Activated T-cell treated with anti-CD3 and anti-CD28 coated beads, Interleukin-2, amount 50 U/mL, for 24 hours (primary cell): ENCODE results near the gene NPAS2.
A peak's percentile ranks its signal among the peaks of the same experiment; 100 is the strongest.

ENCODE experiments used
- DNase-seq: peaks from one replicate; pipeline ENCODE4 v3.0.0-alpha.2; 2020
- H3K27ac Mint-ChIP-seq: 2 replicates; pipeline ENCODE4 v1.8.0; 2020; ENCODE audit warnings: mild to moderate bottlenecking, mixed read lengths
- H3K27me3 Mint-ChIP-seq: 2 replicates; pipeline ENCODE4 v1.8.0; 2020; ENCODE audit warnings: mixed read lengths
- H3K36me3 Mint-ChIP-seq: 2 replicates; pipeline ENCODE4 v1.8.0; 2020; ENCODE audit warnings: low read depth, mixed read lengths
- H3K4me1 Mint-ChIP-seq: 2 replicates; pipeline ENCODE4 v1.8.0; 2020; ENCODE audit warnings: low read depth, mixed read lengths
- H3K4me3 Mint-ChIP-seq: 2 replicates; pipeline ENCODE4 v1.8.0; 2020; ENCODE audit warnings: mild to moderate bottlenecking, moderate library complexity, mixed read lengths
- H3K9me3 Mint-ChIP-seq: 2 replicates; pipeline ENCODE4 v1.8.0; 2020; ENCODE audit warnings: mixed read lengths

The NPAS2 gene

DNA sequence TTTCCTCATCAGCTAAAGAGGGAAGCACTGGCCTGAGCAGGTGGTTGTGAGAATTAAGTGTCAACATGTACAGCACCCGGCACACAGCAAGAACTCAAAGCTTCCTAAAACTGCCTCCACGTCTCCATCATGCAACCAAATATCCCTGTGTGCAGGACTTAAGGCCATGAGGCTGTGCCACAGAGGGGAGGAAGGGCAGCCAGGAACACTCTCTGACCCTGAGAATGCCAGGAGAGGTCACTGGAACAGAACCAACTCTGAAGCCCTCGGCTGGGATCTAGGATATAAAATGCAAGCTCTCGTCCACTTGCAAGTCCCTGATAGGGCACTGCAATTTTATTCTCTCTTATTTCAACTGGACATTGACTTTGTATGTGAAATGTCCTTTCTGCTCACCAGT lies 12.2 kb upstream of the NPAS2 start:
- H3K36me3 Mint-ChIP-seq: no peaks in the 10 kb centered on the region
- H3K9me3 Mint-ChIP-seq: no peaks in the 10 kb centered on the region
- DNase-seq: no peak
- H3K4me1 Mint-ChIP-seq: peaks cover 13% of the 10 kb centered on the region
- H3K4me3 Mint-ChIP-seq: no peak overlapping the region
- no peak overlapping the region for H3K27ac Mint-ChIP-seq
- H3K27me3 Mint-ChIP-seq: no peaks in the 10 kb centered on the region

DNA sequence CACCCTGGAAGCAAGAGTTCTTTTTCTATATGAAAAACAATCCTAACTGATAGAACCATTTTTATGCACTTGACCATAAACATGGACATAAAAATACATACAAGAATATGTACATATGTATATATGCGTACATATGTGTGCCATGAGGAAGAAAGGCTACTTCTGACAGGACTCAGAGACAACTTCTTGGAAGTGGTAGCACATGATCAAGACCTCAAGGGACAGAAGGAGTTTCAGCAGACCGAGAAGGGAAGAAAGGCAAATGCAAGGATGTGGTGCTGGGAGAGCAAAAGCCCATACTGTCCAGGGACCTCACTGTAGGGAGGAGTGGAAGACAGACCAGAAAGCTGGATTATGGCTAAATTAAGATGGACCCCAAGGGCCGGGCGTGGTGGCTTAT lies 11.4 kb upstream of the NPAS2 start:
- H3K9me3 Mint-ChIP-seq: no peaks in the 10 kb centered on the region
- DNase-seq: no peak
- no peak overlapping the region for H3K27ac Mint-ChIP-seq
- no peaks in the 10 kb centered on the region for H3K36me3 Mint-ChIP-seq
- peaks cover 21% of the 10 kb centered on the region for H3K4me1 Mint-ChIP-seq
- no peak overlapping the region for H3K4me3 Mint-ChIP-seq
- H3K27me3 Mint-ChIP-seq: no peaks in the 10 kb centered on the region

- H3K36me3 Mint-ChIP-seq: no peaks in the 10 kb centered on the region
- H3K9me3 Mint-ChIP-seq: no peaks in the 10 kb centered on the region
- DNase-seq: no peak
- H3K4me3 Mint-ChIP-seq: no peak overlapping the region
- no peak overlapping the region for H3K27ac Mint-ChIP-seq
- H3K27me3 Mint-ChIP-seq: no peaks in the 10 kb centered on the region
- H3K4me1 Mint-ChIP-seq: peaks cover 31% of the 10 kb centered on the region
Measured at GRCh38 chr2:100809506-100809905, 10.4 kb upstream of the NPAS2 start.

- no peaks in the 10 kb centered on the region for H3K9me3 Mint-ChIP-seq
- no peaks in the 10 kb centered on the region for H3K27me3 Mint-ChIP-seq
- no peak overlapping the region for H3K4me3 Mint-ChIP-seq
- H3K36me3 Mint-ChIP-seq: no peaks in the 10 kb centered on the region
- no peak overlapping the region for H3K27ac Mint-ChIP-seq
- no peak for DNase-seq
- peaks cover 36% of the 10 kb centered on the region for H3K4me1 Mint-ChIP-seq
Measured at GRCh38 chr2:100810603-100811145, 9.3 kb upstream of the NPAS2 start.

DNA sequence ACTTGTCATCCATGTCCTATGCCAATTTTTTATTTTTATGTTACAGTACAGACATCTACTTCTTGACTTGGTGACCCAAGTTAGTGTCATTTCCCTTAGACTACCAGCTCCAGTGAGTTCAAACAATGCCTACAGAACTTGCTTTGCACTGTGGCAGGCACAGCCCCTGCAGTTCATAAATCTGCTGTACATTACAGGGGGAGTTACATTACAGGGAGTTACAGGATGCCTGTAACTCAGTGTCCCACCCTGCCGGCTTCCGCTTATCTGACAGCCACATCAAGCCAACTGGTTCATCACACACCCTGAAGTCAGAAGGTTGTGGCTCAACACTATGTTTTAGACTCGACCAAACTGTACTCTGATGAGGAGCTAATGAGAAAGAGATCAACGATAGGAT lies 7.8 kb upstream of the NPAS2 start:
- no peak overlapping the region for H3K4me3 Mint-ChIP-seq
- DNase-seq: peak; percentile 46
- H3K27me3 Mint-ChIP-seq: no peaks in the 10 kb centered on the region
- peak overlapping the region; percentile 9 for H3K27ac Mint-ChIP-seq
- H3K4me1 Mint-ChIP-seq: peaks cover 36% of the 10 kb centered on the region
- H3K9me3 Mint-ChIP-seq: no peaks in the 10 kb centered on the region
- H3K36me3 Mint-ChIP-seq: no peaks in the 10 kb centered on the region

- peaks cover 36% of the 10 kb centered on the region for H3K4me1 Mint-ChIP-seq
- DNase-seq: no peak
- H3K36me3 Mint-ChIP-seq: no peaks in the 10 kb centered on the region
- no peaks in the 10 kb centered on the region for H3K9me3 Mint-ChIP-seq
- H3K27me3 Mint-ChIP-seq: peaks cover 1% of the 10 kb centered on the region
- peak overlapping the region; percentile 16 for H3K27ac Mint-ChIP-seq
- H3K4me3 Mint-ChIP-seq: no peak overlapping the region
Measured at GRCh38 chr2:100812573-100812972, 7.4 kb upstream of the NPAS2 start.

DNA sequence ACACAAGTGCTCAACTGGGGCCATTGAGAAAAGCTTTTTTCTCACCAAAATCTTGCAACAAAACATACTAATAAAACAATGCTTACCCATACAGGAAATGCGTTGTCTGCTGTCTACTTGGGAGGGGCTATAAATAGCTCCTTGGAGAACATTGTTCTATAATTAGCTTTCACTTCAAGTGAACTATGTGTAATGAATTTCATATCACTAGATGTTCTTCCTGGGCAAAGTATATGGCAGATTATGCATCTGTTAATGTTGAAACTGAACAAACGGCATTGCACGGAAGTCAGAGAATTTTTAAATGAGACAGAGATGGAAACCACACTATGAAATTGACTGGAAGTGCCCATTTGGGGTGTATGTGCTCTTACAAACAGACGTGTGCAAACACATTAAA lies 6.4 kb upstream of the NPAS2 start:
- Mint-ChIP-seq H3K27ac (peak overlapping the region; percentile 16), H3K4me3 (no peak overlapping the region), H3K4me1 (peaks cover 46% of the 10 kb centered on the region), H3K9me3 (no peaks in the 10 kb centered on the region), H3K27me3 (peaks cover 11% of the 10 kb centered on the region), H3K36me3 (no peaks in the 10 kb centered on the region)
- no peak for DNase-seq

GRCh38 chr2:100814043-100814442 lies 5.9 kb upstream of the NPAS2 start:
- DNase-seq: no peak
- Mint-ChIP-seq H3K9me3 (no peaks in the 10 kb centered on the region), H3K4me3 (no peak overlapping the region), H3K4me1 (peaks cover 47% of the 10 kb centered on the region), H3K36me3 (no peaks in the 10 kb centered on the region), H3K27ac (peak overlapping the region; percentile 48), H3K27me3 (peaks cover 13% of the 10 kb centered on the region)

DNA sequence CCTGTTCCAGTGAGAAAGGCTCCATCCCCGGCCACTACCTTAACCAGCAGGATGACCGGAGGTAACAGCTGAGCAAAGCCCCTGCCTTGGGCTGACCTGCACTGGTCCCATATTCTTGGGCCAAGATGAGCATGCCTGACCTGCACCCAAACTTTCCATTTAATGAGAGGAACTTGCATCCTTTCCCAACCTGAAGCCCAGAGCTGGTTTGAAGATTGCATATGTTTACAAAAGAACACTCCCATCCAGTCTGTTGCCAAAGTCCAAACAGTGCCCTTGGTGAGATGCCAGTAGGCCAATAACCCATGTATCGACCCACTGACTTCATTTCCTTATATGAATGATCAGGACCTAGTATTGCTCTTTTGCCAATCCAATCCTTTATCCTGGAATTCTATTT lies 5.5 kb upstream of the NPAS2 start:
- DNase-seq: no peak
- peaks cover 14% of the 10 kb centered on the region for H3K27me3 Mint-ChIP-seq
- H3K4me3 Mint-ChIP-seq: no peak overlapping the region
- peaks cover 47% of the 10 kb centered on the region for H3K4me1 Mint-ChIP-seq
- H3K9me3 Mint-ChIP-seq: no peaks in the 10 kb centered on the region
- H3K27ac Mint-ChIP-seq: peak overlapping the region; percentile 48
- H3K36me3 Mint-ChIP-seq: no peaks in the 10 kb centered on the region

GRCh38 chr2:100817388-100817985 lies 2.5 kb upstream of the NPAS2 start:
- Mint-ChIP-seq H3K9me3 (no peaks in the 10 kb centered on the region), H3K27me3 (peaks cover 33% of the 10 kb centered on the region), H3K27ac (no peak overlapping the region), H3K4me1 (peaks cover 48% of the 10 kb centered on the region), H3K4me3 (peak overlapping the region; percentile 77), H3K36me3 (no peaks in the 10 kb centered on the region)
- DNase-seq: no peak

GRCh38 chr2:100818003-100818605 lies 1.8 kb upstream of the NPAS2 start:
- no peaks in the 10 kb centered on the region for H3K36me3 Mint-ChIP-seq
- H3K27me3 Mint-ChIP-seq: peaks cover 39% of the 10 kb centered on the region
- H3K4me3 Mint-ChIP-seq: peak overlapping the region; percentile 77
- DNase-seq: no peak
- H3K27ac Mint-ChIP-seq: peak overlapping the region; percentile 53
- H3K4me1 Mint-ChIP-seq: peaks cover 42% of the 10 kb centered on the region
- H3K9me3 Mint-ChIP-seq: no peaks in the 10 kb centered on the region

DNA sequence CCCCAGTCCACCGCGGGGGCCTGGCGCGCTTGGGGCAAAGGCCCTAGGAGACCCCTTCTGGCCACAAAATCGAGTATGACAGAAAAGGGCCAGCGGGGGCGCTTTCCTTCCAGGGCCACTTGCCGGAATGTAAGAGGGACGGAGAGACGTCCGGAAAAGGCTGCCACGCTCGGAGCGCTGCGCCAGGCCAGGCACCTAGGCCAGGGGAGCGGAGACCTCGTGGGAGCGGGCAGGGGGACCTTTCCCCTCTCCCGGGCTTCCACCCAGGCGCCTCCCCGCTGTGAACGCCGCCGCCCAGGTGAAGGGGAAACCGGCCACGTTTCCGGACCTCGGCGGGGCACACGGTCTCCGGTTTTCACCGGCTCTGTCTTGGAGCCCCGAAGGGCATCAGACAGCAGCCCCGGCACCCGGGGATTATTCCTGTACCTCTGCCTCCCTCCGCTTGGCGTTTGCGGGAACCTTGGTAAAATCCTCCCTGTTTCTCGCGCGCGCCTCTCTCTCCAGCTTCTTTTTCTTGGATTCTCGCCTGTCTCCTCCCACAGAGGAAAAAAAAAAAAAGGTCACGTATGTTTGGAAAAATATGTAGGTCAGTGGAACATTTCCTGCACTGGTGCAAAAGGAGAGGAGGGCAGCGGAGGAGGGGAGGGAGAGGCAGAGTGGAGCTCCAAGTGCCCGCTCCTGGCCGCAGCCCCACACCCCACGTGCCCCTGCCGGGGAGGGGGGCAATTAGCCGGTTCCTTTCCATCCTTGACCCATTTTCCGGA lies 1.2 kb upstream of the NPAS2 start:
- Mint-ChIP-seq H3K27me3 (peaks cover 39% of the 10 kb centered on the region), H3K9me3 (no peaks in the 10 kb centered on the region), H3K4me1 (peaks cover 35% of the 10 kb centered on the region), H3K27ac (peak overlapping the region; percentile 72), H3K36me3 (no peaks in the 10 kb centered on the region), H3K4me3 (peak overlapping the region; percentile 77)
- DNase-seq: peak; percentile 66

DNA sequence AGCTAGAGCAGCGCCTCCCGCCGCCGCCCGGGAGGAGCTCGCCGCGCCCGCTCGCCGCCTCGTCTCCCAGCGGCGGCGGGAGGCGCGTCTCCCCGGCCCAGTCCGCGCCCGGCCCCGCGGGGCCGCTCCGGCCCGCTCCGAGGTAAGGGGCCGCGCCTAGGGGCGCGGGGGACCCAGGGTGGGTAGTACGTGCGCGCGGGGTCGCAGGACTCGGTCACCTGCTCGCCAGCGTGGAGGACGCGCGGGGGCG lies 259 bp downstream of the NPAS2 start:
- H3K27me3 Mint-ChIP-seq: peaks cover 39% of the 10 kb centered on the region
- DNase-seq: no peak
- H3K4me3 Mint-ChIP-seq: no peak overlapping the region
- peaks cover 23% of the 10 kb centered on the region for H3K4me1 Mint-ChIP-seq
- no peaks in the 10 kb centered on the region for H3K36me3 Mint-ChIP-seq
- H3K9me3 Mint-ChIP-seq: no peaks in the 10 kb centered on the region
- H3K27ac Mint-ChIP-seq: no peak overlapping the region

- peak overlapping the region; percentile 44 for H3K27ac Mint-ChIP-seq
- no peaks in the 10 kb centered on the region for H3K36me3 Mint-ChIP-seq
- H3K4me3 Mint-ChIP-seq: peak overlapping the region; percentile 75
Measured at GRCh38 chr2:100820523-100821254, 750 bp downstream of the NPAS2 start.

More at GRCh38 chr2:100820523-100821254, 750 bp downstream of the NPAS2 start:
- DNase-seq: peak; percentile 58
- Mint-ChIP-seq H3K9me3 (no peaks in the 10 kb centered on the region), H3K27me3 (peaks cover 39% of the 10 kb centered on the region), H3K4me1 (peaks cover 23% of the 10 kb centered on the region)
